ENCODE measurements around the gene ATRN.
A peak's percentile ranks its signal among the peaks of the same experiment; 100 is the strongest.
"Not testable (repeated sequence)": the region's sequence is repeated elsewhere in the genome, so short reads cannot be mapped to it uniquely, and the experiment has no call there.

Gene ATRN

DNA sequence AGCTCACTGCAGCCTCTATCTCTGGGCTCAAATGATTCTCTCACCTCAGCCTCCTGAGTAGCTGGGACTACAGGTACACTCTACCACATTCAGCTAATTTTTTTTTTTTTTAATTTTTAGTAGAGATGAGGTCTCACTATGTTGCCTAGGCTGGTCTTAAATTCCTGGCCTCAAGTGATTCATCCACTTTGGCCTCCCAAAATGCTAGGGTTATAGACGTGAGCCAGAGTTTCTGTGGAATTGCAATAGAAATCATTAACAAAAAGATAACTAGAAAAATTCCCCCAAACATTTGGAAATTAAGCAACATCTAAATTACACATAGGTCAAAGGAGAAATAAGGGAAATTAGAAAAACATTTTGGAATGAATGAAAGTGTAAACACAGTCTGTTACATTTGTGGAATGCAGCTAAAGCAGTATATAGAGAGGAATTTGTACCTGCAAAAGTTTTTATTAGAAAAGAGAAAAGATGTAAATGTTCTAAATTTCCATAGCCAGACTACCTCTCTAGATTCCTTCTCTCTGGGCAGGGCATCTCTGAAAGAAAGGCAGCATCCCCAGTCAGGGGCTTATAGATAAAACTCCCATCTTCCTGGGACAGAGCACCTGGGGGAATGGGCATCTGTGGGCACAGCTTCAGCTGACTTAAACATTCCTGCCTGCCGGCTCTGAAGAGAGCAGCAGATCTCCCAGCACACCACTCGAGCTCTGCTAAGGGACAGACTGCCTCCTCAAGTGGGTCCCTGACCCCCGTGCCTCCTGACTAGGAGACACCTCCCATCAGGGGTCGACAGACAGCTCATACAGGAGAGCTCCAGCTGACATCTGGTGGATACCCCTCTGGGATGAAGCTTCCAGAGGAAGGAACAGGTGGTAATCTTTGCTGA lies 51.3 kb downstream of the ATRN start:
- no peak for DNase-seq

DNA sequence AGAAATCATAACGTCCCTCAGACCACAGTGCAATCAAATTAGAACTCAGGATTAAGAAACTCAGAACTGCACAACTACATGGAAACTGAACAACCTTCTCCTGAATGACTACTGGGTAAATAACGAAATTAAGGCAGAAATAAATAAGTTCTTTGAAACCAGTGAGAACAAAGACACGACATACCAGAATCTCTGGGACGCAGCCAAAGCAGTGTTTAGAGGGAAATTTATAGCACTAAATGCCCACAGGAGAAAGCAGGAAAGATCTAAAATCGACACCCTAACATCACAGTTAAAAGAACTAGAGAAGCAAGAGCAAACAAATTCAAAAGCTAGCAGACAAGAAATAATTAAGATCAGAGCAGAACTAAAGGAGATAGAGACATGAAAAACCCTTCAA lies 53.9 kb downstream of the ATRN start:
- DNase-seq: not testable (repeated sequence)

GRCh38 chr20:3532089-3532615 lies 61.3 kb downstream of the ATRN start:
- no peak for DNase-seq

DNA sequence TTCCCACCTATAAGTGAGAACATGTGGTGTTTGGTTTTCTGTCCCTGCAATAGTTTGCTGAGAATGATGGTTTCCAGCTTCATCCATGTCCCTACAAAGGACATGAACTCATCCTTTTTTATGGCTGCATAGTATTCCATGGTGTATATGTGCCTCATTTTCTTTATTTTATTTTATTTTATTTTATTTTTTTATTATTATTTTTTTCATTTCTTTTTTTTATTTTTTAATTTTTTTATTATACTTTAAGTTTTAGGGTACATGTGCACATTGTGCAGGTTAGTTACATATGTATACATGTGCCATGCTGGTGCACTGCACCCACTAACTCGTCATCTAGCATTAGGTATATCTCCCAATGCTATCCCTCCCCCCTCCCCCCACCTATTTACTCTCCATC lies 66.9 kb downstream of the ATRN start:
- not testable (repeated sequence) for DNase-seq

- DNase-seq: no peak
Observed at GRCh38 chr20:3539311-3540107, 68.7 kb downstream of the ATRN start.

DNA sequence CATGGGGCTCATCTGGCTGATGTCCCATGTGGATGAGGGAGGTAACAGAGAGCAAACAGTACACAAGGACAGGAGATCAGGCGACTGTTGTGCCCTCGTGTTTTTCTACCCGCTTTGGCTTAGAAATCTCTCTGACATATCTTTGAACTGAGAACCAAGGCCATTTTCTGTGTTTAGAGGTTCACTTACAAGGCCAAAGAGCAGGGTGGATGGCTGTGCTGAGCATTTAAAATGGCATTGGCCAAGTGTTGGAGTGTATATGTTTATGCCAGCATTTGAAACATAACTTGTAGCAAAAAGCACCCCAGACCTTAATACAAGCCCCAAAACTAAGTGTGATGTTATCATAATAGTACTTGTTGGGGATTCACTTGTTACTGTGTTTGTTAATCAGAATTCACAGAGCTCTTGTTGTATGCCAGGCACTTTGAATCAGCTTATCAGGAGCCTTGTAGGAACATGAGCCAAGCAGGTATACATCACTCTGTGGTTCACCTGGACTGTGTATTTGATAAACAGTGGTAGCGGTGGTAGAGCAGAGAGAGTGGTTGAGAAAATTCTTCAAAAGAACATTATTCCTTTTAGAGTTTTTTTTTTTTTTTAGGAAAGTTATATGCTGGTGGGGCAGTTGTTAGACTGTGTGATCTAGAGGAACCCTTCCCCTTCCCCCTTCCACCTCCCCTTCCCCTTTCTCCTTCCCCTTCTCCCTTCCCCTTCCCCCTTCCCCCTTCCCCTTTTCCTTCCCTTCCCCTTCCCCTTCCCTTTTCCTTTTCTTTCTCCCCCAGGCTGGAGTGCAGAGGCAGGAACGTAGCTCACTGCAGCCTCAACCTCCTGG lies 71.3 kb downstream of the ATRN start:
- DNase-seq: no peak

DNA sequence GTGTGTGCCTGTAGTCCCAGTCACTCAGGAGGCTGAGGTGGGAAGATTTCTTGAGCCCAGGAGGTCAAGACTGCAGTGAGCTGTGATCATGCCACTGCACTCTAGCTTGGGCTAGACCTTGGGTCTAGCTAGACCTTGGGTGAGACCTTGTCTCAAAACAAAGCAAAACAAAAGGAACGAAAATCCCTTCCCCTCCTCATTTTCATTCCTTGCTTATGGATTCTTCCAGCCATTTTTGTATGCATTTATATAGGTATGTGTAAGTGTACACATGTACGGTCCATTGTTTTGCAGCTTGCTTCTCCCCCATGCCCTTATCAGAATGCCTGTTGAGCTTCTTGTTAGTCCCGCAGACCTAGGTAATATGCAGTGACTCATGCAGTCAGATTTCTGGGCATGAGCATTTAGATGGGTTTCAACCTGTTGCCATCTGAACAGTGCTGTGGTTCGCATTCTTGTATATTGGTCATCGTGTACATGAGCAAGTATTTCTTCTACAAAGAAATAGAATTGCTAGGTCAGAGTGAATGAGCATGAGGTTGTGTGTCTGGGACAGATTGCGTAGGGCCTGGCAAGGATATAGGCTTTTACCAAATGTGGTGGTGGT lies 73.2 kb downstream of the ATRN start:
- no peak for DNase-seq

GRCh38 chr20:3545401-3545925 lies 74.6 kb downstream of the ATRN start:
- DNase-seq: no peak

GRCh38 chr20:3547906-3548305 lies 77.1 kb downstream of the ATRN start:
- no peak for DNase-seq

DNA sequence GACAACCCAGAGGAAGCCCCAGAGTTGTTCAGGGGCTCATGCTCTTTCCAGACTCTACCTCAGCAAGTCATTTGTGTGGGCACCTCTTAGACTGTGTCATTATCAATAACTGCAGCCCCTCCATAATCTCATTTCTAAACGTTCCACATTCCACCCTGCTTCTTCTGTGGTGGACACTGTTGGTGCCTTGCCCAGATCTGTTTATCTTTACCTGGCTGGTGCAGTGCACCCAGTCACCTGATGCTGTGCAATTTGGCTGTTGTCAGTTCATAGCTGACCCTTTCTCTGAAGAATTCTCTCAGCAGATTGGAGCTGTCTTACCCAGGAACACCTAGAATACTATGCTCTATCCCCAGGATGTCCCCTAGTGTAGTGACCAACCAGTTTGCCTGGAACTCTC lies 80.0 kb downstream of the ATRN start:
- no peak for DNase-seq

DNA sequence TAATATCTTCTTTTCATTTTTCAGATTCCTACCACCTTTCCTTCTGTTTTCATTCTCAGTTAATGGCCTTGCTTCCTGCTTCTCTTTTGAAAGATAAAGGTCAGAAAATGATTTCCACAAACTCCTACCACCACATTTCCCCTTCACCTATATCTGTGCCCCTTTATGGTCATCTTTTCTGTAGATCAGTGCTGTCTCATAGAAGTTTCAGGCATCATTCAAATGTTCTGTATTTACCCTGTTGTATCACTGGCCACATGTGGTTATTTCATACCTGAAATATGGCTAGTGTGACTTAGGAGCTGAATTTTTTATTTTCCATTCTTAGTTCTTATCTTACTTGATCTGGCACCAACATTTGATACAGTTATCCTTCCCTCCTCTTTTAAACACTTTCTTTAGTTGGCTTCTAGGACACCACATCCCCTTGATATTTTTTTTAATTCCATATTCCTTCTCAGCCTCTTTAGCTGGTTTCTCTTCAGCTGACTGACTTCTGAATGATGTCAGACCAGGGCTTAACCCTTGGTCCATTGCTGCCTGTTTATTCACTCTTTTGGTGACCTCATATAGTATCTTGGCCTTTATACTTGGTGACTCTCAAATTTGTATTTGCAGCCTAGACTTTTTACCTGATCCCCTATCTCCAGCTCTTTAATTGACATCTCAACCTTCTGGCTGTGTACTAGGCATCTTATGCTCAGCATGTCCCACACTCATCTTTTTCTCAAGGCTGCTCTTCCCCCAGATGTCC lies 81.0 kb downstream of the ATRN start:
- no peak for DNase-seq

DNA sequence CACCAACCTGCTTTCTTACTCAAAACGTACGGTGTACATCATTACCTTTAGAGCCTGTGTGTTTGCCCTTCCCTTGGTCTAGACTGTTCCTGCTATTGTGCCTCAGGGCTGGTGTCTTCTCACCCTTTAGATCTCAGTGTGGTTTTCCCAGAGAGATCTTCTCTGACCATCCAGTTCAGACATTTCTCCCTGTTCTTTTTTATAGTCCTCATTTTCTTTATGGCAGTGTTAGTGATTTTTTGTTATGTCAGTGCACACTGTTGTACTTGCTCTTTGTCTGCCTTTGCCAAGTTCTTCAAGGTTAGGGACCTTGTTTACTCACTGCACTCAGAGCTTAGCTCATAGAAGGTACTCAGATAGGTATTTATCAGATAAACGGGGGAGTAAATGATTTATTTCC lies 82.8 kb downstream of the ATRN start:
- no peak for DNase-seq

DNA sequence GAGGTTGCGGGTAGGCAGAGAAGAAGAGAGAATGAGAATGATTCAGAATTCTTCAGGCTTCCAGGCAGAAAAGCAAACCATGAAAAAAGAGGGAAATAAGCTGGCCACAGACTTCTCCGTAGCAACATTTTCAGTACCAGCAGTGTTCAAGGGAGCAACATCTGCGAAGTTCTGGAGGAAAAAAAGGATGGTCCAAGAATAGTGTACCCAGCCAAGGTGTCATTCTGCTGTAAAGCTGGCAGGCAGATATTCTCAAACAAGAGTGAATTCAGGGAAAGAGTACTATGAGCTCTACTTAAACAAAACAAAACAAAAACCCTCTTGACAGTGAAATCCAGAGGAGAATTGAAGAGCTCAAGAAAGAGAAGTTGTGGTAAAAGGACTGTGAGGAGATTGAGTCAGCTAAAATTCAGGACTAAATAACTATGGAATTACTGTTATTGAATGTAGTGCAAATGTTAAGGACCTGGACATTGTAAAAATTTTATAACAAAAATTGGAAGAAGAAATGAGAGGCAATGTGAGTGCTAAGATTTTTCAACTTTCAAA lies 86.5 kb downstream of the ATRN start:
- DNase-seq: no peak

DNA sequence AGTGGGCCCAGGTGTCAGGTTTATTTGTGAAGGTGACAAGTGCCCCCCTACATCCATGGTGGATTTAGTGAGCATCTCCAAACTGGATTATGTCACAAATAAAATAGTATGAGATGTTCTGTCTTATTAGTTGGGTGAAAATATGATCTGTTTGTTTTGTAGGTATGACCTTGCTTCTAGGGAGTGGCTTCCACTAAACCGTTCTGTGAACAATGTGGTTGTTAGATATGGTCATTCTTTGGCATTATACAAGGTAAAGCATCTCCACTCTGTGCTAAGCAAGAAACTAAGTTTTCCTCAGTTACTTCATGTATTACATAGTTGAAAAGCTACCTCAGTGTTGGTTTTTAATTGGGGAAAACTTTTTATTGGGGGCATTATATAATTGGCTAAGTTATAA lies 88.4 kb downstream of the ATRN start:
- no peak for DNase-seq

GRCh38 chr20:3559637-3560036 lies 88.8 kb downstream of the ATRN start:
- DNase-seq: no peak

- DNase-seq: no peak
Observed at GRCh38 chr20:3560162-3560561, 89.3 kb downstream of the ATRN start.

GRCh38 chr20:3560578-3560977 lies 89.8 kb downstream of the ATRN start:
- DNase-seq: no peak

- DNase-seq: no peak
Observed at GRCh38 chr20:3563133-3563532, 92.3 kb downstream of the ATRN start.

DNA sequence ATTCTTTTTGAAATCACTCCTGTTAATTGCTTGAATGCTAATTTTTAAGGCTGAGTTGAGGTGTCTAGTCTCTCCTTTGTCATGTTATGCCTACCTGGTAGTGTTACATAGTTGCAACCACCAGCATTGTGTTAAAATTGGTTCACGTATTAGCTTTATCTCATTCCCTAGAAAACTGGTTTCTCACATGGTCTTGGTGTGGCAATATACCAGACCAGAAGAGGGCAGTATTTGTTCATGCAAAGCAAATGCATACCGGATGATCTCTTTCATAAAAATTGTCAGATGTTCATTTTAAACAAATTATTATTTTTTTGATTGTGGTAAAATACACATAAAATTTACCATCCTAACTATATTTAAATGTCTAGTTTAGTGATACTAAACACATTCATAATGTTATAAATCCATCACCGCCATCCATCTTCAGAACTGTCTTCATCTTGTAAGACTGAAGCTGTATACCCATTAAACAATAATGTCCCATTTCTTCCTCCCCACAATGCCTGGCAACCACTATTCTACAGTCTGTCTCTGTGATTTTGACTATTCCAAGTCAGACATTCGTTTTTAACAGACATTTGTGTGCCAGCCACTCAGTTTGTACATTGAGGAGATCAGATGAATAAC lies 92.8 kb downstream of the ATRN start:
- peak; percentile 28 to 67 for DNase-seq

GRCh38 chr20:3565851-3566250 lies 95.0 kb downstream of the ATRN start:
- DNase-seq: no peak

DNA sequence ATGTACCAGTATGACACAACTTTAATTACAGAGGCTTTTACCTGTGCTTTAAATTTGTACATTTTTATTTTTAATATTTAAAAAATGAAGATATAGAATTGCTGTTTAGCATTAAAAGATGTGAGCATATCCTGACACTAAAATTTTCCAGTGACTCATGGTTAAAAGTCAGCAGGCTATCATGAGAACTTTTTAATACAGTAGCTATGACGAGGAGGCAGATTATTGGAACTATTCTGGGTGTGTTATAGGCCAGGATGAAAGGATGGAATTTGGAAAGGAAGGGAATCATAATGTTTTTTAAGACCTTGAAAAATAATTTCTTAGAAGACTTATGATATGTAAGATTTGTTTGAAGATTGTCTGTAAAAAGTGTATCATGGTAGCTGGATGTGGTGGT lies 101.3 kb downstream of the ATRN start:
- DNase-seq: no peak

Data from NCI-H446 (cell line).